Thoracic aorta (tissue), 2 donors: Measurements from ENCODE around the gene KLHL29. TPM values are rescaled to one million over a fixed set of nuclear protein-coding genes. Genes with fewer than 3 reads are reported as not detected.

Experiments
- ATAC-seq: fragments of 150-250 bp; one replicate; pipeline ENCODE4 v1.8.0; 2017; ENCODE audit warnings: low read depth; ENCODE audit not compliant: insufficient number of reproducible peaks, low FRiP score
- DNase-seq: peaks from one replicate; pipeline ENCODE4 v3.0.0-alpha.2; 2020; ENCODE audit warnings: low spot score
- H3K27ac ChIP-seq, 2 donors: fragments of 200-600 bp; sonication (generic); 1 replicate in 1 of 2; 2 replicates in 1 of 2; pipeline ENCODE4 v1.5.1; 2016; ENCODE audit warnings: mild to moderate bottlenecking in 2 of 2, moderate library complexity in 2 of 2
- H3K27me3 ChIP-seq: fragments of 200-600 bp; sonication (generic); replicated peaks from 2 replicates; pipeline ENCODE4 v1.6.0; 2016; ENCODE audit warnings: mild to moderate bottlenecking; ENCODE audit not compliant: insufficient read depth
- H3K36me3 ChIP-seq: fragments of 200-600 bp; sonication (generic); one replicate; pipeline ENCODE4 v1.5.1; 2016
- H3K4me1 ChIP-seq, 2 donors: fragments of 200-600 bp; sonication (generic); 1 replicate in 1 of 2; 2 replicates in 1 of 2; pipeline versions ENCODE4 v1.5.1 to v1.6.0; 2016; ENCODE audit warnings: low read depth in 2 of 2, mild to moderate bottlenecking in 1 of 2; ENCODE audit not compliant: control insufficient read depth in 1 of 2
- H3K4me3 ChIP-seq: fragments of 200-600 bp; sonication (generic); 2 replicates; pipeline ENCODE4 v1.5.1; 2016; ENCODE audit warnings: mild to moderate bottlenecking
- H3K9me3 ChIP-seq: fragments of 200-600 bp; sonication (generic); 2 replicates; pipeline ENCODE4 v1.5.1; 2016
- CTCF ChIP-seq: fragments of 200-600 bp; sonication (generic); IDR thresholded peaks from one replicate; pipeline ENCODE4 v1.5.1; 2019; ENCODE audit warnings: antibody characterized with exemption
- total RNA-seq, 2 donors: library from RNA; depleted of rRNA; stranded (reverse); fragments of >200 nt; gene quantifications; one replicate each; pipeline versions ENCODE4 v1.1.0 to v1.2.3, GENCODE V29; 2016

KLHL29 gene
- total RNA-seq, 2 donors from 2014 or later = 18.5 to 24.4 TPM

DNA sequence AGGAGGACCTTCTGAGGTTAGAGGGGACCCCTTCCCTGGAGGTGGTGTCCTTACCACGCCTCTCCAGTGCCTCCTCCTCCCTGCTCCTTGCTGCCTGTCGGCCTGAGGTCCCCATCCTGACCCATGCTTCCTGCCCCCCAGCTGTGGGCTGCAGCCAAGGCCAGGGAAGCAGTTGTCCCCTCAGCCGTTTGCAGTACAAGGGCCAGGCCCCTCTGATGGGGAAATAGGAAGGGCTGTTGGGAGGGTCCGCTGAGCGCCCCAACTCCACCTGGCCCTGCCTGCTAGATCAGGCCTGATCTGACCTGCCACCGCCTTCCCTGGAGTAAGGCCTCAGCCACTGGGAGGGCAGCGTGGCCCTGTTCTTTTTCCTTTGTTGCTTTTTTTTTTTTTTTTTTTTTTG lies 219.8 kb downstream of the KLHL29 start:
- no peak overlapping the region for H3K27ac ChIP-seq
- DNase-seq = no peak
- no peak overlapping the region for H3K4me3 ChIP-seq
- no peaks in the 10 kb centered on the region for H3K4me1 ChIP-seq
- ATAC-seq = no peak
- no peaks in the 10 kb centered on the region for H3K27me3 ChIP-seq
- H3K9me3 ChIP-seq = no peaks in the 10 kb centered on the region
- TF ChIP-seq CTCF = no peak
- no peaks in the 10 kb centered on the region for H3K36me3 ChIP-seq

DNA sequence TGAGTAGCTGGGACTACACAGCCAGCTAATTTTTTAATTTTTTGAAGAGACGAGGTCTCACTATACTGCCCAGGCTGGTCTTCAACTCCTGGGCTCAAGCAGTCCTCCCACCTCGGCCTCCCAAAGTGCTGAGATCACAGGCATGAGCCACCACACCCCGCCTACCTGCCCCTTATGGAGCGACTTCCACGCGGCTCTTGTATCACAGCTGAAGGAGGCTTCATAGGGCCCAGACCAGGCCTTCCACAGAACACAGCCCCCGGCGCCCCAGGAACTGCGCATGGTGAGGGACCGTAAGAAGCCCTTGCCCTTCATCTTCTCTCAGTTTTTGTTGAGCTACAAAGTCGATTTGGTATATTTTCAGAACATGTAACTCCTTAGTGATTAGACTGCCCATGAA lies 220.3 kb downstream of the KLHL29 start:
- no peak overlapping the region for H3K27ac ChIP-seq
- TF ChIP-seq CTCF = no peak
- no peaks in the 10 kb centered on the region for H3K4me1 ChIP-seq
- DNase-seq (no peak), ATAC-seq (no peak)
- no peak overlapping the region for H3K4me3 ChIP-seq
- H3K27me3 ChIP-seq = no peaks in the 10 kb centered on the region
- no peaks in the 10 kb centered on the region for H3K36me3 ChIP-seq
- H3K9me3 ChIP-seq = no peaks in the 10 kb centered on the region

GRCh38 chr2:23606196-23606595 lies 221.2 kb downstream of the KLHL29 start:
- Histone ChIP-seq H3K27me3 (no peaks in the 10 kb centered on the region), H3K9me3 (no peaks in the 10 kb centered on the region), H3K4me3 (no peak overlapping the region), H3K27ac (no peak overlapping the region), H3K36me3 (no peaks in the 10 kb centered on the region), H3K4me1 (no peaks in the 10 kb centered on the region)
- no peak for TF ChIP-seq CTCF
- DNase-seq (no peak), ATAC-seq (no peak)

GRCh38 chr2:23606968-23607367 lies 222.0 kb downstream of the KLHL29 start:
- ATAC-seq (no peak), DNase-seq (no peak)
- no peak for TF ChIP-seq CTCF
- Histone ChIP-seq H3K36me3 (no peaks in the 10 kb centered on the region), H3K9me3 (peaks cover 3% of the 10 kb centered on the region), H3K27me3 (no peaks in the 10 kb centered on the region), H3K4me1 (no peaks in the 10 kb centered on the region), H3K27ac (no peak overlapping the region), H3K4me3 (no peak overlapping the region)

GRCh38 chr2:23607925-23608324 lies 222.9 kb downstream of the KLHL29 start:
- Histone ChIP-seq H3K9me3 (peaks cover 4% of the 10 kb centered on the region), H3K4me1 (no peaks in the 10 kb centered on the region), H3K27me3 (no peaks in the 10 kb centered on the region), H3K36me3 (no peaks in the 10 kb centered on the region), H3K27ac (no peak overlapping the region), H3K4me3 (no peak overlapping the region)
- no peak for TF ChIP-seq CTCF
- no peak for DNase-seq
- ATAC-seq = no peak
